K562 (cell line): Measurements from ENCODE around the gene CCDC32. TPM values are rescaled to one million over a fixed set of nuclear protein-coding genes. Genes with fewer than 3 reads are reported as not detected.

Experiments used
- CTBP1 ChIP-seq: fragments of 450-650 bp; IDR thresholded peaks from 2 replicates; pipeline ENCODE4 v1.6.1; 2016; ENCODE audit warnings: borderline replicate concordance
- ESRRB ChIP-seq: fragments of 250-450 bp; sonication (Bioruptor Pico); IDR thresholded peaks from 2 replicates; pipeline ENCODE4 v1.5.0; 2020; ENCODE audit warnings: mild to moderate bottlenecking, moderate library complexity, borderline replicate concordance
- FOXM1 ChIP-seq, 2 experiments: fragments of 450-650 bp in 1 of 2; sonication (generic) in 1 of 2; formaldehyde crosslinking in 1 of 2; IDR thresholded peaks; 2 replicates each; pipeline versions ENCODE4 v1.6.1 to v1.9.0; 2017 to 2022; ENCODE audit warnings: low read depth in 2 of 2, mild to moderate bottlenecking in 2 of 2, missing genetic modification reagents in 1 of 2, moderate library complexity in 1 of 2
- HDAC3 ChIP-seq: fragments of 450-650 bp; IDR thresholded peaks from 2 replicates; pipeline ENCODE4 v1.6.1; 2018; ENCODE audit warnings: borderline replicate concordance, mild to moderate bottlenecking, moderate library complexity; ENCODE audit not compliant: partially characterized antibody
- MAFF ChIP-seq: IDR thresholded peaks from 2 replicates; pipeline ENCODE4 v1.6.1; 2012; ENCODE audit warnings: low read length, improper control_type of control experiment
- POLR2A ChIP-seq: fragments of 450-650 bp; conservative IDR thresholded peaks from 2 replicates; pipeline ENCODE4 v1.6.1; 2016
- POLR2B ChIP-seq: fragments of 450-650 bp; IDR thresholded peaks from 2 replicates; pipeline ENCODE4 v1.6.1; 2018; ENCODE audit warnings: low read depth; ENCODE audit not compliant: partially characterized antibody
- RAD51 ChIP-seq: fragments of 450-650 bp; IDR thresholded peaks from 2 replicates; pipeline ENCODE4 v1.7.1; 2016; ENCODE audit warnings: low read depth, mild to moderate bottlenecking, borderline replicate concordance
- SAFB2 ChIP-seq: fragments of 200-400 bp; formaldehyde crosslinking; IDR thresholded peaks from 2 replicates; pipeline ENCODE4 v1.6.1; 2018; ENCODE audit warnings: borderline replicate concordance, low read length, low read depth, moderate library complexity; ENCODE audit not compliant: severe bottlenecking
- SMARCE1 ChIP-seq: fragments of 450-650 bp; IDR thresholded peaks from 2 replicates; pipeline ENCODE4 v1.7.1; 2016; ENCODE audit warnings: mild to moderate bottlenecking
- SPI1 ChIP-seq: IDR thresholded peaks from 2 replicates; pipeline ENCODE4 v1.6.1; 2011; ENCODE audit warnings: low read depth, low read length, control low read depth, borderline replicate concordance
- SREBF2 ChIP-seq: sonication (generic); formaldehyde crosslinking; IDR thresholded peaks from 2 replicates; pipeline ENCODE4 v1.4.0; 2020; ENCODE audit warnings: mild to moderate bottlenecking, missing genetic modification reagents
- TAL1 ChIP-seq: fragments of 450-650 bp; IDR thresholded peaks from 2 replicates; pipeline ENCODE4 v1.6.1; 2016; ENCODE audit warnings: mild to moderate bottlenecking
- TCF7 ChIP-seq: sonication (generic); IDR thresholded peaks from 2 replicates; pipeline ENCODE4 v1.6.1; 2016; ENCODE audit warnings: antibody characterized with exemption, borderline replicate concordance
- ZKSCAN3 ChIP-seq: fragments of 250-450 bp; sonication (Bioruptor Pico); IDR thresholded peaks from 2 replicates; pipeline ENCODE4 v1.4.0; 2020
- ZNF354B ChIP-seq: fragments of 250-450 bp; sonication (Bioruptor Pico); IDR thresholded peaks from 2 replicates; pipeline ENCODE4 v1.4.0; 2020
- polyA plus RNA-seq, 8 experiments: library from polyadenylated mRNA; depleted of rRNA in 4 of 8; stranded (reverse) in 5 of 8; unstranded in 3 of 8; fragments of >200 nt; fragmentation: Nextera tagmentation in 2 of 8; fragmentation: Illumina TruSeq in 1 of 8; extraction: Ambion mirVana in 2 of 8; extraction: Trizol in 1 of 8; gene quantifications; 2 replicates each; pipeline versions ENCODE4 v1.2.1 to v1.2.3, GENCODE V29; 2011 to 2014; ENCODE audit warnings: inconsistent platforms in 1 of 8, missing spikeins in 1 of 8
- total RNA-seq, 7 experiments: library from RNA; depleted of rRNA in 6 of 7; stranded (reverse); fragments of >200 nt in 6 of 7; fragmentation: Illumina TruSeq in 2 of 7; extraction: Trizol in 2 of 7; gene quantifications; 2 replicates each; pipeline versions ENCODE4 v1.2.1 to v1.2.3, GENCODE V29; 2011 to 2021; ENCODE audit warnings: low replicate concordance in 1 of 7
- TF ChIP-seq, protein P1 (sequence below), 2 experiments: IDR thresholded peaks; 2 replicates each; pipeline ENCODE4 v1.6.1; 2011; ENCODE audit warnings: borderline replicate concordance in 1 of 2, control low read depth in 1 of 2, low read depth in 1 of 2, low read length in 1 of 2, mild to moderate bottlenecking in 1 of 2, mixed read lengths in 1 of 2, moderate library complexity in 1 of 2; ENCODE audit not compliant: insufficient read depth in 1 of 2, insufficient read length in 1 of 2, poor library complexity in 1 of 2, severe bottlenecking in 1 of 2; ENCODE audit errors: extremely low read depth in 1 of 2
- TF ChIP-seq, protein P2 (sequence below), 2 experiments: fragments of 450-650 bp in 1 of 2; sonication (generic) in 1 of 2; formaldehyde crosslinking in 1 of 2; IDR thresholded peaks; 2 replicates each; pipeline versions ENCODE4 v1.7.1 to v1.9.0; 2016 to 2022; ENCODE audit warnings: inconsistent platforms in 1 of 2, mild to moderate bottlenecking in 1 of 2, missing genetic modification reagents in 1 of 2

Gene CCDC32
- total and polyA plus RNA-seq, 9 of the 15 experiments (the other 6 are each of a cell fraction or from before 2014, with no cell fraction given), result 22.2 to 94.8 (median 37.1) TPM

GRCh38 chr15:40593588-40594428, 29.0 kb upstream of the CCDC32 start, which contains the start of gene KNL1 (continued):
- TF ChIP-seq, protein P1, sequence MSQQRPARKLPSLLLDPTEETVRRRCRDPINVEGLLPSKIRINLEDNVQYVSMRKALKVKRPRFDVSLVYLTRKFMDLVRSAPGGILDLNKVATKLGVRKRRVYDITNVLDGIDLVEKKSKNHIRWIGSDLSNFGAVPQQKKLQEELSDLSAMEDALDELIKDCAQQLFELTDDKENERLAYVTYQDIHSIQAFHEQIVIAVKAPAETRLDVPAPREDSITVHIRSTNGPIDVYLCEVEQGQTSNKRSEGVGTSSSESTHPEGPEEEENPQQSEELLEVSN (IDR thresholded peaks at IDR 0.05; ENCODE audit: borderline replicate concordance in 1 of 2, extremely low read depth in 1 of 2, insufficient read depth in 1 of 2, insufficient read length in 1 of 2, low read depth in 1 of 2, low read length in 1 of 2, poor library complexity in 1 of 2, severe bottlenecking in 1 of 2), result peak in 1 of 2 experiments; percentile 20
- TF ChIP-seq ZNF354B (CRISPR knock-in tag), result no peak
- TF ChIP-seq TAL1, result no peak; the same call in 1 of the 2 replicates
- TF ChIP-seq FOXM1 (IDR thresholded peaks at IDR 0.05; ENCODE audit: low read depth), result peak; percentile 70
- no peak; the same call in 1 of the 2 replicates for TF ChIP-seq FOXM1 (CRISPR knock-in tag; IDR thresholded peaks at IDR 0.05; ENCODE audit: low read depth)
- TF ChIP-seq POLR2B, result peak; percentile 80
- no peak for TF ChIP-seq ZKSCAN3 (CRISPR knock-in tag)
- no peak for TF ChIP-seq ESRRB (CRISPR knock-in tag)
- peak; percentile 28; the same call in 1 of the 2 replicates for TF ChIP-seq RAD51
- no peak for TF ChIP-seq SPI1
- TF ChIP-seq SAFB2, result no peak
- peak; percentile 40; the same call in 1 of the 2 replicates for TF ChIP-seq TCF7
- TF ChIP-seq POLR2A, result peak; percentile 90
- TF ChIP-seq SREBF2 (CRISPR knock-in tag), result no peak
- TF ChIP-seq SMARCE1, result no peak
- TF ChIP-seq MAFF, result no peak
- peak; percentile 75 for TF ChIP-seq HDAC3
- TF ChIP-seq CTBP1, result 0 out of 2 replicates have a peak, but pooled peaks have one; percentile 48
- TF ChIP-seq, protein P2, sequence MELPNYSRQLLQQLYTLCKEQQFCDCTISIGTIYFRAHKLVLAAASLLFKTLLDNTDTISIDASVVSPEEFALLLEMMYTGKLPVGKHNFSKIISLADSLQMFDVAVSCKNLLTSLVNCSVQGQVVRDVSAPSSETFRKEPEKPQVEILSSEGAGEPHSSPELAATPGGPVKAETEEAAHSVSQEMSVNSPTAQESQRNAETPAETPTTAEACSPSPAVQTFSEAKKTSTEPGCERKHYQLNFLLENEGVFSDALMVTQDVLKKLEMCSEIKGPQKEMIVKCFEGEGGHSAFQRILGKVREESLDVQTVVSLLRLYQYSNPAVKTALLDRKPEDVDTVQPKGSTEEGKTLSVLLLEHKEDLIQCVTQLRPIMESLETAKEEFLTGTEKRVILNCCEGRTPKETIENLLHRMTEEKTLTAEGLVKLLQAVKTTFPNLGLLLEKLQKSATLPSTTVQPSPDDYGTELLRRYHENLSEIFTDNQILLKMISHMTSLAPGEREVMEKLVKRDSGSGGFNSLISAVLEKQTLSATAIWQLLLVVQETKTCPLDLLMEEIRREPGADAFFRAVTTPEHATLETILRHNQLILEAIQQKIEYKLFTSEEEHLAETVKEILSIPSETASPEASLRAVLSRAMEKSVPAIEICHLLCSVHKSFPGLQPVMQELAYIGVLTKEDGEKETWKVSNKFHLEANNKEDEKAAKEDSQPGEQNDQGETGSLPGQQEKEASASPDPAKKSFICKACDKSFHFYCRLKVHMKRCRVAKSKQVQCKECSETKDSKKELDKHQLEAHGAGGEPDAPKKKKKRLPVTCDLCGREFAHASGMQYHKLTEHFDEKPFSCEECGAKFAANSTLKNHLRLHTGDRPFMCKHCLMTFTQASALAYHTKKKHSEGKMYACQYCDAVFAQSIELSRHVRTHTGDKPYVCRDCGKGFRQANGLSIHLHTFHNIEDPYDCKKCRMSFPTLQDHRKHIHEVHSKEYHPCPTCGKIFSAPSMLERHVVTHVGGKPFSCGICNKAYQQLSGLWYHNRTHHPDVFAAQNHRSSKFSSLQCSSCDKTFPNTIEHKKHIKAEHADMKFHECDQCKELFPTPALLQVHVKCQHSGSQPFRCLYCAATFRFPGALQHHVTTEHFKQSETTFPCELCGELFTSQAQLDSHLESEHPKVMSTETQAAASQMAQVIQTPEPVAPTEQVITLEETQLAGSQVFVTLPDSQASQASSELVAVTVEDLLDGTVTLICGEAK (IDR thresholded peaks at IDR 0.05), result peak; percentile 92
- TF ChIP-seq, protein P2 (CRISPR knock-in tag; IDR thresholded peaks at IDR 0.05), result no peak
